CD4-positive, alpha-beta T cell treated with Interferon alpha-2 for 1 hour (primary cell): ENCODE results near the gene RBM45.
"Not testable (repeated sequence)": the region's sequence is repeated elsewhere in the genome, so short reads cannot be mapped to it uniquely, and the experiment has no call there.

Source experiments
- DNase-seq, 2 donors: peaks; one replicate each; pipeline ENCODE4 v3.0.0-alpha.2; 2020 to 2022

RBM45 gene

GRCh38 chr2:178108176-178108575 is 4.1 kb upstream of the RBM45 start:
- no peak for DNase-seq

DNA sequence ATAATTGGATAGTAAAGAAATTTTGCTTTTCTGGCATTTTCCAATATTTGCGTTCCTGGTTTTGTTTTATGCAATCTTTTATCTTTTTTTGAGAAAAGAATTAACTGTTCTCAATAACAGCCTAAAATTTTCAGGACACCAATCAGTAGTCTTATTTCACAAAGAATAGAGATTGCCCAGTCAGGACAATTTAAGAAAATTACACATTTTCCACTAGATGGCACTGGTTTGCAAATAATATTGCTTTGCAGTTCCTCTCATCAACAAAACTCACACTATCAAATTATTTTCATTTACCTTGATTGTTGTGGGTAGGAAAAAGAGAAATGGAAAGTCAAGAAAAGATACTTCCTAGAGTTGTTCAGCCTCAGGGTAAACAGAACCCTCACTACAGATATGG is 2.4 kb upstream of the RBM45 start:
- peak in 1 of 2 donors; percentile 62 for DNase-seq

GRCh38 chr2:178110681-178111080 is 1.6 kb upstream of the RBM45 start:
- no peak for DNase-seq

DNA sequence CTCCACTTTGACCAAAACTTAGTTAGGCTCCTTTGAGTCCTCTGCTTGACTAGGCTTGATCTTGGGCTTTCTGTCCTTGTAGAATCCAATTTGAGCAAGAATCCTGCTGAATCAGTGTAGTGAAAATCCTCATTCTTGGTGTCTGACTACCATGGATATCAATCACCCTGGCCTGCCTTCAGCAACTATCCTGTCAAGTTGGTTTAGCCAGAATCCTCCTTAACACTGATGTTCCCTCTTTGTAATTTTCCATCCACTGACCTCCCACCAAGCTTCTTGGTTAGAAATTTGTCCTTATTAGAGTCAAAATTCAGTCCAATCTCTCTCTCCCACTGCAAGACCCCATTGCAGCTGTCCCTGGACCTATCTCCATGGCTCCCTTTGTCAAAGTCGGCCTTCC is 494 bp upstream of the RBM45 start:
- DNase-seq: no peak

DNA sequence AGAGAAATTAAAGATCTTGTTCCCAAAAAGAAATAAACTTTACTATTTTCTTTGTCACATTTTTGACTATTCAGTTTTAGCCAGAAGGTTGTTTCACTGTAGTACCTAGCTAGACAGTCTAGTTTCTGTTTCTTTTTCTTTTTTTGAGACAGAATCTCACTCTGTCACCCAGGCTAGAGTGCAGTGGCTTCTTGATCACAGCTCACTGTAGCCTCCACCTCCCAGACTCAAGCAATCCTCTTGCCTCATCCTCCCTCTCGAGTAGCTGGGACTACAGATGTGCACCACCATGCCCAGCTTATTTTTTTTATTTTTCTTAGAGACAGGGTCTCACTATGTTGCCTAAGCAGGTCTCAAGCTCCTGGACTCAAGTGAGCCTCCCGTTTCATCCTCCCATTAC is 2.2 kb downstream of the RBM45 start:
- DNase-seq: no peak

DNA sequence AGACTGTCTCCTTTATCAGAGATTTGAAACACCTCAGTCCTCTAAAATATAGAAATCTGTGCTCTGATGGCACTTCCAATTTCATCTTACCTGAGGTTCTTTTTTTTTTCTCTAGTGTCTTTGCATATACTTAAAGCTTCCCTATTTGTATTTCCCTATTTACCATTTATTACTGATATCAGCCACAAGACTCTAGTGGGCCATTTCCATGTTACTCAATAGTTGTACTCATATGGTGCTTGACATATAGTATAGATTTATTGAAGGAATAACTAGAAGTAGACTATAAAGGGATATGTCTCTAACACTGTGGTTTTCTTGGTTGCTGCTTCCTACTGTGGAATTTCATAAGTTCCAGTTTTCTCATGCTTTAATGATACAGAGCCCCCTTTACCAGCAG is 3.0 kb downstream of the RBM45 start:
- no peak for DNase-seq

DNA sequence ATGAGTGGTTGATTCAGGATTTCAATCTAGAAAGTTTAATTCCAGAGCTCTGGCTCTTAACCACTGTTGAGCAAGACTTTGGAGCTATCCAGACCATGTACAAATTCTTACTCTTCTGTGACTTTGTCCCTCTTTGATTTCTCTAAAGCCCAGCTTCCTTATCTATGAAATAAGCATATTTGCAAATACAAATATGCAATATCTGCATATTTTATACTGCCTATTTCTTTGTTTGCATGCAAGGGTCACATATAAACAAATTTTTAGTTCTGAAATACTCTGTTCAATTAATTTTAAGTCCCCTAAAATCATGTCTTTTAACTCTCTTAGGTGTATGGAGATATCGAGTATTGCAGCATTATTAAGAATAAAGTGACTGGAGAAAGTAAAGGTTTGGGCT is 5.5 kb downstream of the RBM45 start:
- DNase-seq: no peak

DNA sequence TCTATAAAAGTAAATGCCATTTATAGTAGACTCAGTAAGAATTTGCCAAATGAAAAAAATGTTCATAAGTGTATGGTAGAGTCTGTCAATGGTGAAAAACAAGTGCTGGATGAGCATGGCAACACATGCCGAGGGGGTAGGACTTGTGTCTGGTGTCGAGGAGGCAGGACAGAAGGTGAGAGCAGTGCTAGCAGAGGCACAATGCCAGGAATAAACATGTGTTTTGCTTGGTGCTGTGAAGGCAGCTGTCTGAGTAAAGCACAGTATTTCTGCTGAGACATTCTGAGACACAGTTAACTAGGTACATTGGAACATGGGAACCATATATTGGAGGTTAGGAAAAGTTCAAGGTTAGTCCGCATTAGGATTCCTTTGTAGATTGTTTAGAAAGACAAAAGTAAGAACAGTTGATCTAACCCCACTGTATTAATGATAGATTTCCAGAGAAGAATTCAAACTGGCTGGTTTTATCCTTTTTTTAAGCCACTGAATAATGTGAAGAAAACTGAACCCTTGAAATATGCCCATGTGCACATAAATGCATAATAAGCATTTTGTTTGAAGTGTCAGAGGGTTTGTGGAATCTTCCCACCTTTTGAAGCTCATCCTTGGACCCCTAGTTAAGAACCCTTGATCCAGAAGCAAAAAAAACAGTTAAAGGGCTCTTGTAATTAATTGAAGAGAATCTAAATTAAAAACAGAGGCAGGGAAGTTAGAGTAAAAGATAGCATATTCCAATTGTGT is 7.1 kb downstream of the RBM45 start:
- no peak for DNase-seq

DNA sequence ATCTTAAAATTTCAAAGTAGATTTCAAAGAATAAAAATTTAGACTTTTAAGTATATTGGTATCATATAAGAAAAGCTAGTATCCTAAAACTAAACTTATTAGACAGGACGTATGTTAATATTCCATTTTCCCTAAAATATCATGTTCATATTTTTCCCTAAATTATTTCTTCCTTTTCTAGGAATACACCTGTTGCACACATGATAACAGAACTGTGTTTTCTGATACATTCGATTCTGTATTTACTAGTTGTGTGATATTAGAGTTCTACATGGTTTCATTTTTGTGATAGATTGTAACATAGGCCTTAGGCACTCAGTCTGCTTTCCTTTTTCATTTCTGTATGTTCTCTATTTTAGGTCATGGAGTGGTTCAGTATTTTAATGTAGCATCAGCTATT is 10.9 kb downstream of the RBM45 start:
- no peak for DNase-seq

- no peak for DNase-seq
Measured at GRCh38 chr2:178125125-178125524, 12.9 kb downstream of the RBM45 start.

GRCh38 chr2:178125862-178126261 is 13.6 kb downstream of the RBM45 start:
- no peak for DNase-seq

- DNase-seq: no peak
Measured at GRCh38 chr2:178128836-178129630, 16.8 kb downstream of the RBM45 start.

GRCh38 chr2:178136321-178137025 is 24.2 kb downstream of the RBM45 start:
- DNase-seq: no peak

GRCh38 chr2:178142274-178143065 is 30.2 kb downstream of the RBM45 start:
- no peak for DNase-seq

DNA sequence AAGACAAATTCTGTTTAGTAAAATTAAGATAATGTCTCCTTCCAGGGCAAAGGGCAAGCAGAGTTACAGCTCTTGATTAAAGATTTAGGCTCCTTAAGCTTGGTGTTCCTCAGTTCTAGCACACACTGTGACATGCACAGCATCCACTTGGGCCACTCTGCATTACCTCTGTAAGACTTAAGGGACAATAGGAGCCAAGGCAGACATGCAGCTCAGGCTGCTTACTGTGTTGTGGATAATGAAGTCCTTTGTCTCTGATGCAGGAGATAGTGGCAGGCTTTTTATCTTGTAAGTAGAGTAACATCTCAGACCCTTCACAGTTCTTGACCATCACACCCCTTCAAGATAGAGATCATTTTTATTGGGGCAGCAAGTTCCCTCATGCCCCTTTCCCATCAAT is 31.2 kb downstream of the RBM45 start:
- no peak for DNase-seq

GRCh38 chr2:178152033-178152432 is 39.8 kb downstream of the RBM45 start:
- DNase-seq: no peak

DNA sequence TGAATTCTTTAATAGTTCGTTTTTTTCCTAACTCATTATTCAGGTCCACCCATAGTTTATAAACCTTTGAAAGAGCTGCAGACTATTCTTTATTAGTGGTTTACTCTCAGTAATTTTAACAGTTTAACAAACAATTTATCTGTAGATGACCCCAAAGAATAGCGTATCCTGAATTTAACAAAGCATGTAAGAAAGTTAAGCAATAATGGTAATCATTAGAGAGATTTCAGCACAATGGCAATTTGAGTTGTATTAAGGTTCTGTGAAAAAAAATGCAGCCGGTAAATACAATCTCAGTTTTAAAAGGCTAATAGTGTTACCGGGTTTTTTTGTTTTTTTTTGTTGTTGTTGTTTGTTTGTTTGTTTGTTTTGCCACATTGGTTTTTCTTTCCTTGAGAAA is 40.3 kb downstream of the RBM45 start:
- no peak for DNase-seq

- DNase-seq: no peak
Measured at GRCh38 chr2:178152977-178153376, 40.7 kb downstream of the RBM45 start.

GRCh38 chr2:178153878-178154277 is 41.6 kb downstream of the RBM45 start:
- not testable (repeated sequence) for DNase-seq

DNA sequence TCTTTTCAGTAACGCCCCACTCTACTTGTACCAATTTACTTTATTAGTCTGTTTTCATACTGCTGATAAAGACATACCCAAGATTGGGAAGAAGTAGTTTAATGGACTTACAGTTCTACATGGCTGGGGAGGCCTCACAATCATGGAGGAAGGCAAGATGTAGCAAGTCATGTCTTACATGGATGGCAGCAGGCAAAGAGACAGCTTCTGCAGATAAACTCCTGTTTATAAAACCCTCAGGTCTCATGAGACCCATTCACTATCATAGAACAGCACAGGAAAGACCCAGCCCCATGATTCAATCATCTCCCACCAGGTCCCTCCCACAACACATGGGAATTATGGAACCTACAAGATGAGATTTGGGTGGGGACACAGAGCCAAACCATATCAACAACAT is 43.3 kb downstream of the RBM45 start:
- DNase-seq: no peak

GRCh38 chr2:178157574-178157973 is 45.3 kb downstream of the RBM45 start:
- DNase-seq: no peak

- no peak for DNase-seq
Measured at GRCh38 chr2:178159966-178160365, 47.7 kb downstream of the RBM45 start.

GRCh38 chr2:178160601-178161000 is 48.4 kb downstream of the RBM45 start:
- DNase-seq: no peak
